Keratinocyte (primary cell): ENCODE results near the gene RASSF7. TPM values are rescaled to one million over a fixed set of nuclear protein-coding genes. Genes with fewer than 3 reads are reported as not detected.
A peak's percentile ranks its signal among the peaks of the same experiment; 100 is the strongest.

Experiments used
- DNase-seq: peaks from one replicate; pipeline ENCODE4 v3.0.0-alpha.2; 2011; ENCODE audit warnings: low read depth, missing footprints, low spot score
- FAIRE-seq: peaks from 2 replicates; lab custom pipeline; 2011; peaks lifted over from hg19 to GRCh38; lab: Jason Lieb, UNC
- H2AFZ ChIP-seq: 2 replicates; pipeline ENCODE4 v1.6.0; 2012; ENCODE audit warnings: low read length, control low read depth, inconsistent platforms; ENCODE audit not compliant: control insufficient read depth
- H3K27ac ChIP-seq: 2 replicates; pipeline ENCODE4 v1.5.1; 2011; ENCODE audit warnings: low read length; ENCODE audit not compliant: control insufficient read depth, insufficient read depth
- H3K27me3 ChIP-seq: 3 replicates; pipeline ENCODE4 v1.6.0; 2011; ENCODE audit warnings: low read length; ENCODE audit not compliant: control insufficient read depth, insufficient read depth; ENCODE audit errors: extremely low read depth
- H3K36me3 ChIP-seq, 2 experiments: 2 replicates in 1 of 2; 3 replicates in 1 of 2; pipeline ENCODE4 v1.5.1; 2011; ENCODE audit warnings: low read length in 2 of 2, mild to moderate bottlenecking in 1 of 2; ENCODE audit not compliant: control insufficient read depth in 2 of 2, insufficient read depth in 2 of 2; ENCODE audit errors: extremely low read depth in 1 of 2
- H3K4me1 ChIP-seq: 3 replicates; pipeline ENCODE4 v1.5.1; 2011; ENCODE audit warnings: low read length; ENCODE audit not compliant: control insufficient read depth, insufficient read depth; ENCODE audit errors: extremely low read depth
- H3K4me2 ChIP-seq: 3 replicates; pipeline ENCODE4 v1.6.0; 2011; ENCODE audit warnings: low read depth, low read length; ENCODE audit not compliant: control insufficient read depth, insufficient read depth; ENCODE audit errors: extremely low read depth
- H3K4me3 ChIP-seq, 3 experiments: fragments of 200-600 bp in 1 of 3; sonication (generic) in 1 of 3; 2 replicates in 2 of 3; 3 replicates in 1 of 3; pipeline ENCODE4 v1.5.1; 2011 to 2016; ENCODE audit warnings: low read length in 3 of 3, mild to moderate bottlenecking in 3 of 3, control low read depth in 2 of 3, inconsistent platforms in 1 of 3, low read depth in 1 of 3, mixed read lengths in 1 of 3, mixed run types in 1 of 3, moderate library complexity in 1 of 3; ENCODE audit not compliant: control insufficient read depth in 2 of 3, insufficient read depth in 2 of 3; ENCODE audit errors: extremely low read depth in 1 of 3
- H3K79me2 ChIP-seq: 2 replicates; pipeline ENCODE4 v1.6.0; 2012; ENCODE audit warnings: low read length; ENCODE audit not compliant: control insufficient read depth, insufficient read depth
- H3K9ac ChIP-seq: 3 replicates; pipeline ENCODE4 v1.6.0; 2011; ENCODE audit warnings: low read length; ENCODE audit not compliant: control insufficient read depth, insufficient read depth; ENCODE audit errors: extremely low read depth
- H3K9me1 ChIP-seq: 3 replicates; pipeline ENCODE4 v1.6.0; 2011; ENCODE audit warnings: low read length; ENCODE audit not compliant: control insufficient read depth, insufficient read depth; ENCODE audit errors: extremely low read depth
- H3K9me3 ChIP-seq: 2 replicates; pipeline ENCODE4 v1.5.1; 2012; ENCODE audit warnings: low read depth, low read length; ENCODE audit not compliant: control insufficient read depth
- H4K20me1 ChIP-seq: 3 replicates; pipeline ENCODE4 v1.6.0; 2011; ENCODE audit warnings: low read length; ENCODE audit not compliant: control insufficient read depth, insufficient read depth; ENCODE audit errors: extremely low read depth
- EZH2 ChIP-seq: IDR thresholded peaks from one replicate; pipeline ENCODE4 v1.6.1; 2012; ENCODE audit warnings: inconsistent platforms, mild to moderate bottlenecking, low read length, moderate library complexity
- dilution Hi-C: fragments of 300-500 bp; cut with MboI; formaldehyde crosslinking; loops from one replicate; pipeline ENCODE4 v1.7.0; 2020; ENCODE audit warnings: low sequenced_read_pairs; ENCODE audit not compliant: extremely low pct_ligation_motif_present
- polyA minus RNA-seq, 3 experiments: library from RNA; depleted of rRNA, polyadenylated mRNA; stranded (reverse); fragments of >200 nt; gene quantifications; 1 replicate in 1 of 3; 2 replicates in 1 of 3; 3 replicates in 1 of 3; pipeline ENCODE4 v1.2.3, GENCODE V29; 2011
- polyA plus RNA-seq, 5 experiments: library from polyadenylated mRNA; depleted of rRNA in 3 of 5; stranded (reverse) in 3 of 5; stranded (forward) in 1 of 5; unstranded in 1 of 5; fragments of >200 nt; gene quantifications; 1 replicate in 1 of 5; 2 replicates in 3 of 5; 3 replicates in 1 of 5; pipeline versions ENCODE4 v1.2.1 to v1.2.3, GENCODE V29; 2011 to 2012; ENCODE audit warnings: missing spikeins in 2 of 5, low read depth in 1 of 5, low replicate concordance in 1 of 5
- TF ChIP-seq, protein P1 (sequence below), 3 experiments: IDR thresholded peaks in 1 of 3; conservative IDR thresholded peaks in 1 of 3; optimal IDR thresholded peaks in 1 of 3; 2 replicates in 2 of 3; 3 replicates in 1 of 3; pipeline versions ENCODE3 to v1.5.1; 2011; ENCODE audit warnings: low read length in 3 of 3, mild to moderate bottlenecking in 3 of 3, moderate library complexity in 2 of 3, control low read depth in 1 of 3, inconsistent platforms in 1 of 3; ENCODE audit not compliant: insufficient read depth in 2 of 3; ENCODE audit errors: extremely low read depth in 1 of 3

Gene RASSF7, protein sequence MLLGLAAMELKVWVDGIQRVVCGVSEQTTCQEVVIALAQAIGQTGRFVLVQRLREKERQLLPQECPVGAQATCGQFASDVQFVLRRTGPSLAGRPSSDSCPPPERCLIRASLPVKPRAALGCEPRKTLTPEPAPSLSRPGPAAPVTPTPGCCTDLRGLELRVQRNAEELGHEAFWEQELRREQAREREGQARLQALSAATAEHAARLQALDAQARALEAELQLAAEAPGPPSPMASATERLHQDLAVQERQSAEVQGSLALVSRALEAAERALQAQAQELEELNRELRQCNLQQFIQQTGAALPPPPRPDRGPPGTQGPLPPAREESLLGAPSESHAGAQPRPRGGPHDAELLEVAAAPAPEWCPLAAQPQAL
- 23.1 to 63.6 TPM (median 24.3 TPM) in 3 replicates for polyA plus RNA-seq
- polyA plus RNA-seq (2011; ENCODE audit: low read depth) = 11.0 TPM
- polyA plus RNA-seq (2011; cell fraction: cytosol; rRNA removed) = 11.0 and 33.6 TPM in 2 replicates
- 91.2 and 106 TPM in 2 replicates for polyA plus RNA-seq (2011; cell fraction: nucleus; rRNA removed)
- 23.0 and 32.2 TPM in 2 replicates for polyA plus RNA-seq (2012; ENCODE audit: low replicate concordance)
- polyA minus RNA-seq = 10.4 to 19.1 TPM (median 15.0 TPM) in 3 replicates
- 56.2 TPM for polyA minus RNA-seq (2011; cell fraction: cytosol; rRNA and poly(A)+ RNA removed)
- 30.8 and 35.3 TPM in 2 replicates for polyA minus RNA-seq (2011; cell fraction: nucleus; rRNA and poly(A)+ RNA removed)

DNA sequence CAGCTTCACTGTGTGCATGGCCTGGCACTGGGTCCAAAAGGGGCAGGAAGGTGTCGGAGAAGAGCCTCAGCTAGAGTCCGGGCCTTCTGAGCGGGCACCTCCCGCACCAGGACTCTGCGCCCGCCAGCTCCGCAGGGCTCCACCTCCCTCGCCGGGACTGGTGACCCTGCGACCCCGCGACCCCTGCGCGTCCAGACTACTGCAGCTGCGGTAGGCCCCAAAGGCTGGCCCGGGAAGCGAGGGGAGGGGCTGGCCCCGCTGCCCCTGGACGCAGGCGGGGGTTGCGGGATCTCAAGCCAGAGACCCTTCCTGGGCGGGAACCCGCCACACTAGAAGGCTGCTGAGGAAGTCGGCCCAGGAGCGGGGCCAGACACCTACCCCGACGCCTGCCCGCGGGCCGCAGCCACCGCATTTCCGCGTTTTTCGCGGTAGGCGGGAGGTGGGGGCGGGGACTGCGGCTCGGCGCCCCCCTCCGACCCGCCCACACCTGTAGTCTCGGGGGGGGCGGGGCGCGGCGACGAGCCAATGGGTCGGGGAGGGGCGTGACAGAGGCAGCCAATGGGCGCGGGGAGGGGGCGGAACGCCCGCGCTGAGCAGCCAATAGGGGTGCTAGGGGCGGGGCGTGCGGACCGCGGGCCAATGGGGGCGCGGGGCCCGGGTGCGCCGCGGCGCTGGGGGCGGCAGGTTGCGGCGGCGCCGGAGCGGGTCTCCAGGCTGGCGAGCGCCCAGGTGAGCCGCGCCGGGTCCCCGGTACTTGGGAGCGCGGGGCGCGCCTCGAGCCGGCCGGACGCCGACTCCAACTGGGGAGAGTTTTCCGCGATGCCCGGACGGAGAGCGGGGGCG lies at the start of gene RASSF7, which contains the start of gene LMNTD2:
Gene RASSF7 (plus strand): TSS at position 666 of the 843 bp plus-strand sequence. CDS start 799 bp downstream, outside the sequence.
Gene LMNTD2 (minus strand): TSS at position 434 of the 843 bp plus-strand sequence. CDS start 22 bp downstream, at position 412.
- Histone ChIP-seq H3K4me3 (peak within 1 kb of the TSS; percentile 62 to 91 (median 74)), H3K27me3 (peaks cover 20% of the 10 kb centered on the region), H4K20me1 (no peaks in the 10 kb centered on the region), H3K4me1 (peaks cover 15% of the 10 kb centered on the region), H3K9me1 (no peaks in the 10 kb centered on the region), H3K27ac (peak within 1 kb of the TSS; percentile 39), H3K9ac (peak within 1 kb of the TSS; percentile 73), H3K4me2 (peak within 1 kb of the TSS; percentile 93), H3K79me2 (peaks cover 16% of the 10 kb centered on the region), H3K9me3 (no peaks in the 10 kb centered on the region), H3K36me3 (peaks cover 4 to 16% of the 10 kb centered on the region in 2 experiments), H2AFZ (peak within 1 kb of the TSS; percentile 22)
- FAIRE-seq (no peak), DNase-seq (no peak)
- dilution Hi-C loops = no loop called here
- no peak for TF ChIP-seq EZH2
- TF ChIP-seq, protein P1, sequence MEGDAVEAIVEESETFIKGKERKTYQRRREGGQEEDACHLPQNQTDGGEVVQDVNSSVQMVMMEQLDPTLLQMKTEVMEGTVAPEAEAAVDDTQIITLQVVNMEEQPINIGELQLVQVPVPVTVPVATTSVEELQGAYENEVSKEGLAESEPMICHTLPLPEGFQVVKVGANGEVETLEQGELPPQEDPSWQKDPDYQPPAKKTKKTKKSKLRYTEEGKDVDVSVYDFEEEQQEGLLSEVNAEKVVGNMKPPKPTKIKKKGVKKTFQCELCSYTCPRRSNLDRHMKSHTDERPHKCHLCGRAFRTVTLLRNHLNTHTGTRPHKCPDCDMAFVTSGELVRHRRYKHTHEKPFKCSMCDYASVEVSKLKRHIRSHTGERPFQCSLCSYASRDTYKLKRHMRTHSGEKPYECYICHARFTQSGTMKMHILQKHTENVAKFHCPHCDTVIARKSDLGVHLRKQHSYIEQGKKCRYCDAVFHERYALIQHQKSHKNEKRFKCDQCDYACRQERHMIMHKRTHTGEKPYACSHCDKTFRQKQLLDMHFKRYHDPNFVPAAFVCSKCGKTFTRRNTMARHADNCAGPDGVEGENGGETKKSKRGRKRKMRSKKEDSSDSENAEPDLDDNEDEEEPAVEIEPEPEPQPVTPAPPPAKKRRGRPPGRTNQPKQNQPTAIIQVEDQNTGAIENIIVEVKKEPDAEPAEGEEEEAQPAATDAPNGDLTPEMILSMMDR (optimal IDR thresholded peaks at IDR 0.05 in 1 of 3, IDR thresholded peaks at IDR 0.05 in 1 of 3, conservative IDR thresholded peaks at IDR 0.05 in 1 of 3; ENCODE audit: extremely low read depth in 1 of 3, insufficient read depth in 2 of 3, low read length in 3 of 3) = no peak

DNA sequence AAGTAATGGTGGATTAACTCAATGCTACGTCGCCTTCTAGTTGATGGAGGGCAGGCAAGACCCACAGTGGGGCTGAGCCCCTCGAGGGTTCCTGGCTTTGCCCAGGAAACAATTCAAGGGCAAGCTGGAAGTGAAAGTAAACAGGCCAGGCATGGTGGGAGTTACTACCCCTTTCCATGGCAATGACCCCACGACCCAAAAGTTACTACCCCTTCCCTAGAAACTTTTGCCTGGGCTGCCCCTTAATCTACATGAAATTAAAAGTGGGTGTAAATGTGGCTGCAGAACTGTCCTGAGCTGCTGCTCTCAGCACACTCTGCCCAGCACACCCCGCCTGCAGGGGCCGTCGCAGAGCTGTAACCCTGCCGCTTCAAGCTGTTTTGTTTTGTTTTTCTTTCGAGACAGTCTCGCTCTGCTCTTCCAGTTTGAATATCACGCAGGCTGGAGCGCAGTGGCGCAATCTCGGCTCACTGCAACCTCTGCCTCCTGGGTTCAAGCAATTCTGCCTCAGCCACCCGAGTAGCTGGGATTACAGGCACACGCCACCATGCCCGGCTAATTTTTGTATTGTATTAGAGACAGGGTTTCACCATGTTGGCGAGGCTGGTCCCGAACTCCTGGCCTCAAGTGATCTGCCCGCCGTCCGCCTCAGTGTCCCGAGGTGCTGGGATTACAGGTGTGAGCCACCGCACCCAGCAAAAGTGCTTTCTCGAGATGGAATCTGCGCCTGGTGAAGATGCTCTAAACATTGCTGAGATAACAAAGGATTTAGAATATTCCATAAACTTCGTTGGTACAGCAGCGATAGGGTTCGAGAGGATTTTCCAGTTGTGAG lies 47.8 kb upstream of the RASSF7 start:
- Histone ChIP-seq H3K4me1 (peaks cover 18% of the 10 kb centered on the region), H3K4me2 (no peak overlapping the region), H3K4me3 (no peak overlapping the region), H2AFZ (no peak overlapping the region), H3K9me3 (peaks cover 3% of the 10 kb centered on the region), H3K27ac (no peak overlapping the region), H3K9ac (no peak overlapping the region), H3K36me3 (peaks cover 13 to 14% of the 10 kb centered on the region in 2 experiments), H3K79me2 (peaks cover 3% of the 10 kb centered on the region), H3K9me1 (no peaks in the 10 kb centered on the region), H3K27me3 (no peaks in the 10 kb centered on the region), H4K20me1 (no peaks in the 10 kb centered on the region)
- TF ChIP-seq, protein P1 (optimal IDR thresholded peaks at IDR 0.05 in 1 of 3, IDR thresholded peaks at IDR 0.05 in 1 of 3, conservative IDR thresholded peaks at IDR 0.05 in 1 of 3; ENCODE audit: extremely low read depth in 1 of 3, insufficient read depth in 2 of 3, low read length in 3 of 3) = no peak
- TF ChIP-seq EZH2 = no peak
- FAIRE-seq (no peak), DNase-seq (no peak)
- dilution Hi-C loops = no loop called here
